HEK293T (cell line): ENCODE measurements around the gene ZNF821.

Experiments used
- BHLHE40 ChIP-seq: fragments of 450-650 bp; IDR thresholded peaks from 2 replicates; pipeline ENCODE4 v1.6.1; 2016; ENCODE audit warnings: mild to moderate bottlenecking, moderate library complexity, borderline replicate concordance
- CTBP1 ChIP-seq: fragments of 450-650 bp; IDR thresholded peaks from 2 replicates; pipeline ENCODE4 v1.6.1; 2016; ENCODE audit warnings: borderline replicate concordance
- ELF4 ChIP-seq: fragments of 450-650 bp; IDR thresholded peaks from 2 replicates; pipeline ENCODE4 v1.6.1; 2017; ENCODE audit warnings: antibody characterized with exemption
- FOXA1 ChIP-seq: fragments of 450-650 bp; IDR thresholded peaks from 2 replicates; pipeline ENCODE4 v1.6.1; 2016; ENCODE audit warnings: mild to moderate bottlenecking
- FOXK2 ChIP-seq: fragments of 450-650 bp; IDR thresholded peaks from 2 replicates; pipeline ENCODE4 v1.6.1; 2016; ENCODE audit warnings: mild to moderate bottlenecking
- FOXM1 ChIP-seq: fragments of 450-650 bp; IDR thresholded peaks from 2 replicates; pipeline ENCODE4 v1.6.1; 2017; ENCODE audit warnings: mild to moderate bottlenecking, borderline replicate concordance
- HDGF ChIP-seq: fragments of 450-650 bp; IDR thresholded peaks from 2 replicates; pipeline ENCODE4 v1.6.1; 2017; ENCODE audit warnings: antibody characterized with exemption, borderline replicate concordance
- L3MBTL2 ChIP-seq: fragments of 450-650 bp; conservative IDR thresholded peaks from 2 replicates; pipeline ENCODE4 v1.6.1; 2016; ENCODE audit warnings: mild to moderate bottlenecking
- LEF1 ChIP-seq: fragments of 450-650 bp; IDR thresholded peaks from 2 replicates; pipeline ENCODE4 v1.6.1; 2017; ENCODE audit warnings: mild to moderate bottlenecking, borderline replicate concordance
- NFRKB ChIP-seq: fragments of 450-650 bp; IDR thresholded peaks from 2 replicates; pipeline ENCODE4 v1.6.1; 2016; ENCODE audit warnings: mild to moderate bottlenecking, moderate library complexity
- PKNOX1 ChIP-seq: fragments of 450-650 bp; IDR thresholded peaks from 2 replicates; pipeline ENCODE4 v1.6.1; 2016
- SP1 ChIP-seq: fragments of 450-650 bp; IDR thresholded peaks from 2 replicates; pipeline ENCODE4 v1.6.1; 2017
- SUZ12 ChIP-seq: fragments of 450-650 bp; IDR thresholded peaks from 2 replicates; pipeline ENCODE4 v1.6.1; 2016; ENCODE audit warnings: mild to moderate bottlenecking
- ZNF384 ChIP-seq: fragments of 450-650 bp; IDR thresholded peaks from 2 replicates; pipeline ENCODE4 v1.6.1; 2016

DNA sequence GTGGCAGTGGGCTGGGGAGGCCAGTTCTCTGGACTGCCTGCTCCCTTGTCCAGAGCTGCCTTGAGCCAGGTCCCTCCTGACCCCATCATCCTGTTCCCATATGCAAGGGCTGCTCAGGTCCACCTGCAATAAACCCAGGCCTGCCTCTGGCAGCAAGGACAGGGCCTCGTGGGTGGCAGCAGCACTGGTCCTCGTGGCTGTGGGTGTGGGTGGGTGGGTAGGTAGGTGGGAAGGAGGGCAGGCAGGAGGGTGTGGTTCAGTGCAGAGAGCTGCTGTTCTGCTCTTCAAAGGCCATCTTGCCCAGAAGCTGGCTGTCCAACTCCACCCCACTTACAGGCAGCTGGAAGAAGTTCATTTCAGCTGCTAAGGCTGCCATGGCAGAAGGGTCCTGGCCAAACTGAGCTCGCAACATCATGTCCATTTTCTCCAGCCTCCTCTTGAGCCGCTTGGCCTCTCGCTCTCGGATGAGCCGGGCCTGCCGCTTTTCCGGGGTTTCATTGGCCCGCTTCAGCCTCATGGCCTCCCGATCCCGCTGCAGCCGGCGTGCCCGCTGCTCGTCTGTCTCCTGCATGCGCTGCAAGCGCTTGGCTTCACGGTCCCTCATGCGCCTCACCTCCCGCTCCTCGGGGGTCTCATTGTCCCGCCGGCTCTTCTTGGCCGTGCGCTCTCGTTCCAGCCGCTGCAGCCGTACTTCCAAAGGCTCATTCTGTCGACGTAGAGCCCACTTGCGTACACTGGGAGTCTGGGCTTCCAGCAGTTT, 24.0 kb downstream of the ZNF821 start:
- no peak for TF ChIP-seq L3MBTL2
- TF ChIP-seq ELF4: no peak
- no peak for TF ChIP-seq BHLHE40
- TF ChIP-seq HDGF: no peak
- TF ChIP-seq FOXA1: no peak
- TF ChIP-seq LEF1: no peak
- no peak for TF ChIP-seq FOXM1
- TF ChIP-seq CTBP1: no peak
- TF ChIP-seq FOXK2: no peak
- no peak for TF ChIP-seq PKNOX1
- no peak for TF ChIP-seq SP1
- no peak for TF ChIP-seq SUZ12
- no peak for TF ChIP-seq NFRKB
- TF ChIP-seq ZNF384: no peak
